ACC112 (cell line): ENCODE measurements around the gene KAT8.
"Not testable (repeated sequence)": the region's sequence is repeated elsewhere in the genome, so short reads cannot be mapped to it uniquely, and the experiment has no call there.

Experiments
- H2AFZ ChIP-seq: fragments of 200-600 bp; sonication (generic); one replicate; pipeline ENCODE4 v1.6.0; 2017; ENCODE audit warnings: antibody characterized with exemption, low read length; ENCODE audit not compliant: unreplicated experiment
- H3K27ac ChIP-seq: fragments of 200-600 bp; sonication (generic); 2 replicates; pipeline ENCODE4 v1.5.1; 2014; ENCODE audit warnings: low read depth, mild to moderate bottlenecking, antibody characterized with exemption, low read length, moderate library complexity
- H3K27me3 ChIP-seq: fragments of 200-600 bp; sonication (generic); 2 replicates; pipeline ENCODE4 v1.6.1; 2014; ENCODE audit warnings: mild to moderate bottlenecking, antibody characterized with exemption, low read length, moderate library complexity, mixed read lengths; ENCODE audit not compliant: insufficient read depth
- H3K36me3 ChIP-seq: fragments of 200-600 bp; sonication (generic); 2 replicates; pipeline ENCODE4 v1.6.1; 2016; ENCODE audit warnings: mild to moderate bottlenecking, antibody characterized with exemption, low read length, moderate library complexity, mixed read lengths; ENCODE audit not compliant: insufficient read depth
- H3K4me1 ChIP-seq: fragments of 200-600 bp; sonication (generic); one replicate; pipeline ENCODE4 v1.6.1; 2016; ENCODE audit warnings: low read length, mixed read lengths; ENCODE audit not compliant: insufficient read depth, unreplicated experiment, control insufficient read depth
- H3K4me3 ChIP-seq: fragments of 200-600 bp; sonication (generic); 2 replicates; pipeline ENCODE4 v1.5.1; 2014; ENCODE audit warnings: mild to moderate bottlenecking, low read depth, low read length
- H3K79me2 ChIP-seq: fragments of 200-600 bp; sonication (generic); one replicate; pipeline ENCODE4 v1.6.0; 2016; ENCODE audit warnings: low read length; ENCODE audit not compliant: control insufficient read depth, unreplicated experiment, insufficient read depth

Gene KAT8

GRCh38 chr16:31143011-31143693, 25.7 kb downstream of the KAT8 start:
- Histone ChIP-seq H3K4me1 (peaks cover 38% of the 10 kb centered on the region), H3K4me3 (peak overlapping the region; percentile 85), H3K27me3 (peaks cover 22% of the 10 kb centered on the region), H2AFZ (peak overlapping the region; percentile 97), H3K79me2 (no peaks in the 10 kb centered on the region), H3K36me3 (no peaks in the 10 kb centered on the region), H3K27ac (no peak overlapping the region)

GRCh38 chr16:31143694-31144148, 26.3 kb downstream of the KAT8 start:
- Histone ChIP-seq H3K79me2 (no peaks in the 10 kb centered on the region), H3K4me3 (no peak overlapping the region), H3K27me3 (peaks cover 27% of the 10 kb centered on the region), H3K4me1 (peaks cover 32% of the 10 kb centered on the region), H3K27ac (no peak overlapping the region), H3K36me3 (no peaks in the 10 kb centered on the region), H2AFZ (no peak overlapping the region)

- not testable (repeated sequence) for H2AFZ ChIP-seq, H3K4me3 ChIP-seq, H3K27ac ChIP-seq, H3K36me3 ChIP-seq, H3K79me2 ChIP-seq
- Histone ChIP-seq H3K4me1 (peaks cover 25% of the 10 kb centered on the region), H3K27me3 (peaks cover 33% of the 10 kb centered on the region)
Observed at GRCh38 chr16:31144418-31144817, 27.0 kb downstream of the KAT8 start.

- Histone ChIP-seq H3K79me2 (no peaks in the 10 kb centered on the region), H3K4me1 (peaks cover 19% of the 10 kb centered on the region), H3K36me3 (no peaks in the 10 kb centered on the region), H2AFZ (no peak overlapping the region), H3K4me3 (no peak overlapping the region), H3K27me3 (peaks cover 37% of the 10 kb centered on the region), H3K27ac (no peak overlapping the region)
Observed at GRCh38 chr16:31145398-31145990, 28.0 kb downstream of the KAT8 start.

GRCh38 chr16:31147574-31147973, 30.1 kb downstream of the KAT8 start:
- Histone ChIP-seq H3K4me3 (no peak overlapping the region), H3K79me2 (no peaks in the 10 kb centered on the region), H3K36me3 (no peaks in the 10 kb centered on the region), H3K27me3 (peaks cover 37% of the 10 kb centered on the region), H2AFZ (no peak overlapping the region), H3K27ac (no peak overlapping the region), H3K4me1 (peaks cover 6% of the 10 kb centered on the region)

- Histone ChIP-seq H2AFZ (no peak overlapping the region), H3K36me3 (no peaks in the 10 kb centered on the region), H3K4me1 (peaks cover under 1% of the 10 kb centered on the region), H3K4me3 (no peak overlapping the region), H3K27me3 (peaks cover 37% of the 10 kb centered on the region), H3K79me2 (no peaks in the 10 kb centered on the region), H3K27ac (no peak overlapping the region)
Observed at GRCh38 chr16:31148281-31148728, 30.8 kb downstream of the KAT8 start.

GRCh38 chr16:31148896-31149295, 31.4 kb downstream of the KAT8 start:
- Histone ChIP-seq H3K27ac (no peak overlapping the region), H3K36me3 (no peaks in the 10 kb centered on the region), H3K4me1 (no peaks in the 10 kb centered on the region), H3K27me3 (peaks cover 37% of the 10 kb centered on the region), H3K4me3 (no peak overlapping the region), H3K79me2 (no peaks in the 10 kb centered on the region), H2AFZ (no peak overlapping the region)

GRCh38 chr16:31149332-31149731, 31.9 kb downstream of the KAT8 start:
- H2AFZ ChIP-seq, result no peak overlapping the region
- H3K4me3 ChIP-seq, result no peak overlapping the region
- H3K27me3 ChIP-seq, result peaks cover 37% of the 10 kb centered on the region
- no peaks in the 10 kb centered on the region for H3K4me1 ChIP-seq
- no peak overlapping the region for H3K27ac ChIP-seq
- no peaks in the 10 kb centered on the region for H3K36me3 ChIP-seq
- H3K79me2 ChIP-seq, result no peaks in the 10 kb centered on the region

GRCh38 chr16:31149894-31150890, 32.7 kb downstream of the KAT8 start, which contains the start of gene PRSS36:
PRSS36 (minus strand) TSS chr16:31150066; CDS start chr16:31150035, 31 bp downstream.
- H3K4me3 ChIP-seq, result no peak within 1 kb of the TSS
- no peaks in the 10 kb centered on the region for H3K4me1 ChIP-seq
- H3K36me3 ChIP-seq, result no peaks in the 10 kb centered on the region
- H2AFZ ChIP-seq, result no peak within 1 kb of the TSS
- H3K27ac ChIP-seq, result no peak within 1 kb of the TSS
- H3K79me2 ChIP-seq, result no peaks in the 10 kb centered on the region
- peaks cover 37% of the 10 kb centered on the region for H3K27me3 ChIP-seq

- not testable (repeated sequence) for H2AFZ ChIP-seq, H3K79me2 ChIP-seq, H3K4me3 ChIP-seq, H3K4me1 ChIP-seq, H3K27ac ChIP-seq, H3K36me3 ChIP-seq
- H3K27me3 ChIP-seq, result peaks cover 33% of the 10 kb centered on the region
Observed at GRCh38 chr16:31150976-31151375, 33.5 kb downstream of the KAT8 start.
